Left renal cortex interstitium (tissue), 4 donors: ENCODE data around the gene TDRD3. TPM values are rescaled to one million over a fixed set of nuclear protein-coding genes. Genes with fewer than 3 reads are reported as not detected.

Experiments
- DNase-seq, 4 donors: peaks; one replicate each; pipeline ENCODE4 v3.0.0-alpha.2; 2013; ENCODE audit warnings: low read depth in 4 of 4, low spot score in 2 of 4, missing footprints in 1 of 4
- polyA plus RNA-seq, 4 donors: library from polyadenylated mRNA; unstranded; fragments of 120-200 nt; gene quantifications; one replicate each; pipeline ENCODE4 v1.2.1, GENCODE V29; 2013; ENCODE audit not compliant: insufficient read length in 4 of 4

Gene TDRD3
- polyA plus RNA-seq, 4 donors, result 33.4 to 39.1 (median 35.7) TPM

GRCh38 chr13:60623151-60623550, 226.1 kb downstream of the TDRD3 start:
- no peak for DNase-seq

Other genes starting within 250 kb of the TDRD3 start
- 10 to 100 TPM; 10.3 to 14.3 (median 11.8) TPM for gene DIAPH3, start 233.3 kb upstream of the TDRD3 start, polyA plus RNA-seq